ENCODE measurements around the gene OR6P1.

- TF ChIP-seq CTCF (IDR thresholded peaks at IDR 0.05; ENCODE audit: control extremely low read depth in 1 of 3, insufficient read depth in 1 of 3, low read depth in 1 of 3, low read length in 3 of 3): no peak
- no peak for TF ChIP-seq EP300 (IDR thresholded peaks at IDR 0.05; ENCODE audit: borderline replicate concordance in 1 of 2, low read depth in 2 of 2, low read length in 2 of 2)
- no peak for TF ChIP-seq CHD1 (IDR thresholded peaks at IDR 0.05; ENCODE audit: low read depth, low read length)
- TF ChIP-seq GABPA (IDR thresholded peaks at IDR 0.05; ENCODE audit: borderline replicate concordance, insufficient read depth, low read length): no peak
- no peak for TF ChIP-seq EGR1 (IDR thresholded peaks at IDR 0.05; ENCODE audit: borderline replicate concordance, low read depth, low read length)
- no peak for TF ChIP-seq BRCA1 (IDR thresholded peaks at IDR 0.05; ENCODE audit: low read depth, low read length)
- no peak for TF ChIP-seq SUZ12 (IDR thresholded peaks at IDR 0.05; ENCODE audit: low read length)
- TF ChIP-seq TEAD4 (IDR thresholded peaks at IDR 0.05; ENCODE audit: low read depth, low read length): no peak
- TF ChIP-seq EZH2 (IDR thresholded peaks at IDR 0.05; ENCODE audit: low read depth, low read length, severe bottlenecking): no peak
- TF ChIP-seq RAD21 (IDR thresholded peaks at IDR 0.05 in 1 of 2, conservative IDR thresholded peaks at IDR 0.05 in 1 of 2; ENCODE audit: low read depth in 2 of 2, low read length in 2 of 2): no peak
- no peak for TF ChIP-seq POLR2A (IDR thresholded peaks at IDR 0.05; ENCODE audit: control extremely low read depth in 1 of 2, low read depth in 2 of 2, low read length in 2 of 2)
- no peak for TF ChIP-seq CEBPB (IDR thresholded peaks at IDR 0.05; ENCODE audit: low read depth, low read length)
- TF ChIP-seq YY1 (IDR thresholded peaks at IDR 0.05; ENCODE audit: low read depth, low read length): no peak
Measured at GRCh38 chr1:158604968-158605367, 34.6 kb upstream of the OR6P1 start, which contains the start of gene OR10Z1.
